Common myeloid progenitor, CD34-positive (primary cell): Measurements from ENCODE around the gene CACFD1.

Experiments used
- CTCF ChIA-PET: fragments of 350-600 bp; sonication (Branson Sonifier 250); formaldehyde crosslinking; loops from one replicate; lab custom pipeline; 2021; ENCODE audit warnings: antibody characterized with exemption; lab: Charles Lee
- POLR2A ChIA-PET: fragments of 350-600 bp; sonication (Branson Sonifier 250); formaldehyde crosslinking; loops from one replicate; lab custom pipeline; 2021; ENCODE audit warnings: antibody characterized with exemption; lab: Charles Lee
- DNase-seq, 3 donors: peaks; one replicate each; pipeline versions ENCODE4 v3.0.0 to v3.0.0-alpha.2; 2013
- H3K27ac ChIP-seq, 2 experiments: 1 replicate in 1 of 2; 2 replicates in 1 of 2; pipeline ENCODE4 v1.7.0; 2013; ENCODE audit warnings: inconsistent platforms in 2 of 2, low read length in 2 of 2, mild to moderate bottlenecking in 2 of 2, low read depth in 1 of 2, moderate library complexity in 1 of 2; ENCODE audit not compliant: severe bottlenecking in 2 of 2, insufficient read depth in 1 of 2, poor library complexity in 1 of 2
- H3K27me3 ChIP-seq, 5 experiments: replicated peaks in 2 of 5; 1 replicate in 3 of 5; 2 replicates in 2 of 5; pipeline versions ENCODE4 v1.6.1 to v1.7.0; 2013; ENCODE audit warnings: low read length in 4 of 5, mild to moderate bottlenecking in 2 of 5, moderate library complexity in 2 of 5, inconsistent platforms in 1 of 5; ENCODE audit not compliant: insufficient read depth in 5 of 5, control insufficient read depth in 4 of 5
- H3K36me3 ChIP-seq, 4 experiments: 1 replicate in 2 of 4; 2 replicates in 2 of 4; pipeline versions ENCODE4 v1.6.1 to v1.7.0; 2013; ENCODE audit warnings: low read length in 3 of 4, control low read depth in 1 of 4, mild to moderate bottlenecking in 1 of 4; ENCODE audit not compliant: control insufficient read depth in 4 of 4, insufficient read depth in 4 of 4
- H3K4me1 ChIP-seq, 4 experiments: 1 replicate in 3 of 4; 2 replicates in 1 of 4; pipeline versions ENCODE4 v1.6.1 to v1.7.1; 2013; ENCODE audit warnings: low read length in 3 of 4, mild to moderate bottlenecking in 3 of 4, control low read depth in 1 of 4, inconsistent platforms in 1 of 4, moderate library complexity in 1 of 4; ENCODE audit not compliant: control insufficient read depth in 4 of 4, insufficient read depth in 4 of 4; ENCODE audit errors: control extremely low read depth in 1 of 4
- H3K4me3 ChIP-seq, 7 experiments: 1 replicate in 4 of 7; 2 replicates in 3 of 7; pipeline versions ENCODE4 v1.5.1 to v1.7.0; 2013; ENCODE audit warnings: mild to moderate bottlenecking in 7 of 7, low read length in 6 of 7, moderate library complexity in 6 of 7, inconsistent platforms in 2 of 7, low read depth in 2 of 7, control low read depth in 1 of 7; ENCODE audit not compliant: insufficient read depth in 4 of 7, control insufficient read depth in 1 of 7; ENCODE audit errors: extremely low read depth in 1 of 7
- H3K9me3 ChIP-seq, 5 experiments: 1 replicate in 4 of 5; 2 replicates in 1 of 5; pipeline versions ENCODE4 v1.6.1 to v1.7.1; 2013; ENCODE audit warnings: low read length in 4 of 5, mild to moderate bottlenecking in 2 of 5, inconsistent platforms in 1 of 5, low read depth in 1 of 5, moderate library complexity in 1 of 5; ENCODE audit not compliant: control insufficient read depth in 4 of 5, insufficient read depth in 2 of 5; ENCODE audit errors: control extremely low read depth in 1 of 5
- WGBS: methylation state at CpG from one replicate; pipeline ENCODE4 v1.1.5; 2013; ENCODE audit not compliant: insufficient coverage; 5-methylcytosine and 5-hydroxymethylcytosine counted together

CACFD1 gene

GRCh38 chr9:133472753-133473378, 13.1 kb downstream of the CACFD1 start:
- WGBS, result 53% methylated on average over 11 of the region's 19 CpGs
- H3K27ac ChIP-seq, result no peak overlapping the region
- H3K4me1 ChIP-seq, result peaks cover 0 to 70% (median 56%) of the 10 kb centered on the region in 4 experiments
- no peaks in the 10 kb centered on the region for H3K9me3 ChIP-seq
- H3K36me3 ChIP-seq, result peaks cover 0 to 24% (median under 1%) of the 10 kb centered on the region in 4 experiments
- POLR2A ChIA-PET, result no interaction called here
- H3K4me3 ChIP-seq, result no peak overlapping the region
- CTCF ChIA-PET, result no interaction called here
- no peaks in the 10 kb centered on the region for H3K27me3 ChIP-seq
- no peak for DNase-seq

DNA sequence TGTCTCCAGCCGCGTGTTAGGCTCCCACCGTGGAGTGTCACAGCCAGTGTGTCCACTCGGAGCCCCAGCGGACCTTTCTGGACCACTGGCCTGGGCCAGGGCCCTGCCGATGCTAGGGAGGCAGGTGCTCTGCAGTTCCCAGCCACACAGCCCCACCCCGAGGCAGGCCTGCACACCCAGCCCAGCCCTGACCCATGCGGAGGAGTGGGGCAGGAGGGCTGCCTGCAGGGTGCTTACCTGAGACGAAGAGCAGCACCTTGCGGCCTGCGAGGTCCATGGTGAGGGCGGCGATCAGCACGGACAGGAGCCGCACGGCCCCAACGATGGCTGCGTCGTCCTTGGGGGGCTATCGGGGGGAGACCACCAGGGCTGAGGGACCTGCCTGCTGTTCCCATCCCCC, 14.0 kb downstream of the CACFD1 start:
- no peaks in the 10 kb centered on the region for H3K27me3 ChIP-seq
- no peak overlapping the region for H3K27ac ChIP-seq
- H3K4me1 ChIP-seq, result peaks cover 0 to 79% (median 65%) of the 10 kb centered on the region in 4 experiments
- H3K9me3 ChIP-seq, result no peaks in the 10 kb centered on the region
- ChIA-PET POLR2A (interaction anchor here (1.1 kb wide), 1 partner anchor 97 kb away, joined by 3 read pairs; the partner anchor contains the start of gene STKLD1), CTCF (interaction anchor here (0.8 to 1.3 kb wide), 3 partner anchors 9 to 20 kb away, joined by 3 to 4 read pairs (median 4); partner anchors contain the start of gene CACFD1)
- H3K36me3 ChIP-seq, result peaks cover 0 to 24% (median 0%) of the 10 kb centered on the region in 4 experiments
- no peak for DNase-seq
- 82% methylated on average over 17 of the region's 20 CpGs for whole genome bisulfite sequencing
- peak overlapping the region in 2 of 7 experiments; percentile 38 to 40 for H3K4me3 ChIP-seq

DNA sequence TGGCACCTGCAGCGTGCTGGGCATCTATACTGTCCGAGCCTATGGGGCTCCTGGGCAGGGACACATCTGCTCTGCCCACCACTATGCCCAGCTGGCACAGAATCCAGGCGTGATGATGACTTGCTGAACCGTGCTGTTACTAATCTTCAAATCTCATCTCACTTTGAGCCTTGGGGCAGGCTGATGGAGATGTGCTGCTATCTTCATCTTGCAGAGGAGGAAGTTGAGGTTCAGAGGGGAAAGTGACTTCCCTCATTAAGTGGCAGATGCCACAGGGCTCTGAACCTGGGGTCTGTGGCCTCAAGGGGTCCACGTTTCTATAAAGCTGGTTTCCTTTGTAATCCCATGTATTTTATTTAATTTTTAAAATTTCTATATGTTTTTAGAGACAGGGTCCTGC, 14.4 kb downstream of the CACFD1 start:
- POLR2A ChIA-PET, result interaction anchor here (0.5 to 1.1 kb wide), 6 partner anchors 13 to 417 kb away, joined by 3 to 4 read pairs (median 3); partner anchors contain the start of gene STKLD1
- Histone ChIP-seq H3K27me3 (no peaks in the 10 kb centered on the region), H3K4me1 (peaks cover 0 to 83% (median 69%) of the 10 kb centered on the region in 4 experiments), H3K9me3 (no peaks in the 10 kb centered on the region), H3K36me3 (peaks cover 0 to 24% (median 0%) of the 10 kb centered on the region in 4 experiments), H3K27ac (no peak overlapping the region), H3K4me3 (peak overlapping the region in 2 of 7 experiments; percentile 38 to 40)
- CTCF ChIA-PET, result interaction anchor here (0.8 to 1.3 kb wide), 4 partner anchors 10 to 21 kb away, joined by 3 to 5 read pairs (median 4); partner anchors contain the start of gene CACFD1
- peak; percentile 95 to 99 (median 98) for DNase-seq
- 0% methylated on average over 3 of the region's 5 CpGs for WGBS

DNA sequence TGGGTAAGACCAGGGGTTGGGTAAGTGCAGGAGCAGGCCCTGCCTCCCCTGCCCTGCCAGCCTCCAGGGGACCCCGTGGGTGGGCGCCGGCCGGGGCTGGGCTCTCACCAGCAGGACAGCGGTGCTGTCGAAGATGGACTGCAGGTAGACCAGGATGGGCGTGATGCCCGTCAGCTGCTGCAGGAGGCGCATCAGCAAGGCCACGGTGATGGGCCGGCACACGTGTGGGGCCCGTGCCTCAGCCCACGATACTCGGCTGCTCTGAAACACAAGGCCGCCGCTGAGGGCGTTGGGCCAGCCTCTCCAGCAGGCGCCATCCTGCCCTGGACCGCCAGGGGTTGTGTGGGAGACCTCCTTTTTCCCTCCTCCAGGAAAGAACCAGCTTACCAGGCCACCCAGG, 15.1 kb downstream of the CACFD1 start:
- CTCF ChIA-PET, result interaction anchor here (1.2 to 1.3 kb wide), 3 partner anchors 9 to 21 kb away, joined by 3 to 5 read pairs (median 4); partner anchors contain the start of gene CACFD1
- no peaks in the 10 kb centered on the region for H3K27me3 ChIP-seq
- no peak overlapping the region for H3K27ac ChIP-seq
- H3K4me1 ChIP-seq, result peaks cover 3 to 90% (median 74%) of the 10 kb centered on the region in 4 experiments
- H3K9me3 ChIP-seq, result no peaks in the 10 kb centered on the region
- peak overlapping the region in 2 of 7 experiments; percentile 16 to 24 for H3K4me3 ChIP-seq
- peaks cover 0 to 24% (median 0%) of the 10 kb centered on the region in 4 experiments for H3K36me3 ChIP-seq
- POLR2A ChIA-PET, result interaction anchor here (0.6 to 0.8 kb wide), 4 partner anchors 13 to 418 kb away, joined by 3 read pairs; no protein-coding TSS in a partner anchor
- peak in 2 of 3 donors; percentile 36 to 59 for DNase-seq
- WGBS, result 57% methylated on average over 16 of the region's 20 CpGs

- no peak for DNase-seq
- Histone ChIP-seq H3K36me3 (peaks cover 0 to 24% (median 0%) of the 10 kb centered on the region in 4 experiments), H3K27ac (no peak overlapping the region), H3K27me3 (no peaks in the 10 kb centered on the region), H3K4me1 (peaks cover 3 to 91% (median 74%) of the 10 kb centered on the region in 4 experiments), H3K4me3 (peak overlapping the region in 1 of 7 experiments; percentile 8), H3K9me3 (no peaks in the 10 kb centered on the region)
- POLR2A ChIA-PET, result interaction anchor here (0.8 kb wide), 1 partner anchor 134 kb away, joined by 3 read pairs; no protein-coding TSS in a partner anchor
- 77% methylated on average over 25 of the region's 27 CpGs for WGBS
- CTCF ChIA-PET, result interaction anchor here (1.2 to 1.3 kb wide), 2 partner anchors 9 to 16 kb away, joined by 4 to 5 read pairs; partner anchors contain the start of gene CACFD1
These were observed 15.7 kb downstream of the CACFD1 start for GRCh38 chr9:133475292-133476012.

DNA sequence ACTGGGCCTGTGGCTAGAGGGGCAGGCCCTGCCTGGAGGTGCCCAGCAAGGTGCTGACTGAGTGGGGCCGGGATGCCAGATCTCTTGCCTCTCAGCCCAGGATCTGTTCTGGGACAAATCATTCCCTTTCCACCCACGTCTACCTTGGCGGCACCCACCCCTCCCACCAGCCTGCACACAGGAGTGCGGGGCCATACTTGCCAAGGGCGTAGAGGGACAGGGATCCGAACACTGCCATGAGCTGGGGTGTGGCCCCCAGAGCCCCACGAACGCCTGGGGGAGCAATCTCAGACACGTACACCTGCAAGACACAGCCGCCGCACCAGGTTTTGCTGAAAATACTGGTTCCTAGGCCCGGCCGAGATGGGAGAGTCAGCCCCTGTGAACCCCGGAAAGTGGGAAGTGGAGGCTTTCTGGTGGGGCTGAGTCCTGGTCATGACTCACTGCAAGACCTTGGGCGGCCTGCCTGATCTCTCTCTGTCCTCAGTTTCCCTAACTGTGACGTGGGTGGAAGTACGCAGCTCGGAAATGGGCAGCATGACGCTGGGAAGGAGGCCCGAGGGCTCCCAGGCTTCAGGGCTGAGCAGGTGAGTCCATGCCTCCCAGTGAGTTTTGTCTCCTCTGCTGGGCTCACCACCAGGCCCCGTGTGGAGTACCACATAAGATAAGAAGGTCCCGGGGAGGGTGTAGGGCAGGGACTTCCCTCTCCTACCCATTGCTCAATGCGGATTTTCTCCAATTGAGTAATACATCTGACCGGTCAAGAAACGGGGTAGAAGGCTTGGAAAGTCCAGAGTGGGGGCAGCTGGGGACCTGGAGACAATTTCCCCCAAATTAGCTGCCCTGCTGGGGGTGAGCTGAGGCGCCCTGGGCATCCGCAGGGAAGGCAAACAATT, 16.5 kb downstream of the CACFD1 start:
- no peaks in the 10 kb centered on the region for H3K27me3 ChIP-seq
- no peak for DNase-seq
- peaks cover 3 to 84% (median 73%) of the 10 kb centered on the region in 4 experiments for H3K4me1 ChIP-seq
- no peak overlapping the region for H3K4me3 ChIP-seq
- no peak overlapping the region for H3K27ac ChIP-seq
- no peaks in the 10 kb centered on the region for H3K9me3 ChIP-seq
- peaks cover 0 to 24% (median 0%) of the 10 kb centered on the region in 4 experiments for H3K36me3 ChIP-seq
- ChIA-PET POLR2A (no interaction called here), CTCF (no interaction called here)
- WGBS, result 96% methylated on average over 20 of the region's 27 CpGs
